ENCODE measurements around the gene UNC5B.

The UNC5B gene

GRCh38 chr10:71351087-71351486 is 138.7 kb downstream of the UNC5B start:
- Mint-ChIP-seq H3K36me3 (ENCODE audit: low read depth) (peaks cover 3% of the 10 kb centered on the region), H3K27ac (no peak overlapping the region), H3K27me3 (ENCODE audit: low read depth, poor library complexity) (peaks cover 8% of the 10 kb centered on the region), H3K4me3 (no peak overlapping the region), H3K4me1 (peaks cover 24% of the 10 kb centered on the region), H3K9me3 (no peaks in the 10 kb centered on the region)
- TF ChIP-seq, protein P1, sequence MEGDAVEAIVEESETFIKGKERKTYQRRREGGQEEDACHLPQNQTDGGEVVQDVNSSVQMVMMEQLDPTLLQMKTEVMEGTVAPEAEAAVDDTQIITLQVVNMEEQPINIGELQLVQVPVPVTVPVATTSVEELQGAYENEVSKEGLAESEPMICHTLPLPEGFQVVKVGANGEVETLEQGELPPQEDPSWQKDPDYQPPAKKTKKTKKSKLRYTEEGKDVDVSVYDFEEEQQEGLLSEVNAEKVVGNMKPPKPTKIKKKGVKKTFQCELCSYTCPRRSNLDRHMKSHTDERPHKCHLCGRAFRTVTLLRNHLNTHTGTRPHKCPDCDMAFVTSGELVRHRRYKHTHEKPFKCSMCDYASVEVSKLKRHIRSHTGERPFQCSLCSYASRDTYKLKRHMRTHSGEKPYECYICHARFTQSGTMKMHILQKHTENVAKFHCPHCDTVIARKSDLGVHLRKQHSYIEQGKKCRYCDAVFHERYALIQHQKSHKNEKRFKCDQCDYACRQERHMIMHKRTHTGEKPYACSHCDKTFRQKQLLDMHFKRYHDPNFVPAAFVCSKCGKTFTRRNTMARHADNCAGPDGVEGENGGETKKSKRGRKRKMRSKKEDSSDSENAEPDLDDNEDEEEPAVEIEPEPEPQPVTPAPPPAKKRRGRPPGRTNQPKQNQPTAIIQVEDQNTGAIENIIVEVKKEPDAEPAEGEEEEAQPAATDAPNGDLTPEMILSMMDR (IDR thresholded peaks at IDR 0.05): no peak
- no peak for DNase-seq

DNA sequence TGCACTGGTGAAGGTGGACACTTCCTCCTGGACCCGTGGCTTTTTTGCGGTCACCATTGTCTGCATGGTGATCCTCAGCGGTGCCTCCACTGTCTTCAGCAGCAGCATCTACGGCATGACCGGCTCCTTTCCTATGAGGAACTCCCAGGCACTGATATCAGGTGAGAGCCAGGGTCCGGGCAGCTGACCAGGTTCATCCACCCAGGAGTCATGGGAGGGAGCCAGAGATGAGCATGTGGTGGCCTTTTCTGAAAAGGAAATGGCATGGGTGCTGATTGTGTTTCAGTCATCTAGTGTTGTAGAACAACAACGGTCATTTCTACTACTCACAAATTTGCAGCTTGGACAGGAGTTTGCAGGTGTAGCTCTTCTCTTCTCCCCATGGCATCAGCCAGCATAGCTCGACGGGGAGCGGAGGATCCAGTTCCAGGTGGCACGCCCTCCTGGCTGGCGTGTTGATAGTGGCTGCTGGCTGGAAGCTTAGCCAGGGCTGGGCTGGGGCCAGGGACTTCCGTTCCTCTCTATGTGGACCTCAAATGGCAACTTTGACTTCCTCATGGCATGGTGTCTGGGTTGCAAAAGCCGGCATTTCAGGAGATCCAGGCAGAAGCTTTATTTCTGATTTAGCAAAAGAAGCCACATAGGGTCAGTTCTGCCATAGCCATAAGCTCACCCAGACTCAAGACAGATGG is 139.4 kb downstream of the UNC5B start:
- peaks cover 25% of the 10 kb centered on the region for H3K4me1 Mint-ChIP-seq
- peaks cover 3% of the 10 kb centered on the region for H3K36me3 Mint-ChIP-seq (ENCODE audit: low read depth)
- no peak overlapping the region for H3K27ac Mint-ChIP-seq
- H3K9me3 Mint-ChIP-seq: no peaks in the 10 kb centered on the region
- DNase-seq: no peak
- H3K27me3 Mint-ChIP-seq (ENCODE audit: low read depth, poor library complexity): peaks cover 8% of the 10 kb centered on the region
- H3K4me3 Mint-ChIP-seq: no peak overlapping the region
- TF ChIP-seq, protein P1 (IDR thresholded peaks at IDR 0.05): no peak

All from nephron progenitor cell (in vitro differentiated cells).